T-helper 9 cell (primary cell): ENCODE data around the gene CA5B.
"Not testable (repeated sequence)": the region's sequence is repeated elsewhere in the genome, so short reads cannot be mapped to it uniquely, and the experiment has no call there.

Experiments used
- DNase-seq: peaks from one replicate; pipeline ENCODE4 v3.0.0-alpha.2; 2020

CA5B gene

DNA sequence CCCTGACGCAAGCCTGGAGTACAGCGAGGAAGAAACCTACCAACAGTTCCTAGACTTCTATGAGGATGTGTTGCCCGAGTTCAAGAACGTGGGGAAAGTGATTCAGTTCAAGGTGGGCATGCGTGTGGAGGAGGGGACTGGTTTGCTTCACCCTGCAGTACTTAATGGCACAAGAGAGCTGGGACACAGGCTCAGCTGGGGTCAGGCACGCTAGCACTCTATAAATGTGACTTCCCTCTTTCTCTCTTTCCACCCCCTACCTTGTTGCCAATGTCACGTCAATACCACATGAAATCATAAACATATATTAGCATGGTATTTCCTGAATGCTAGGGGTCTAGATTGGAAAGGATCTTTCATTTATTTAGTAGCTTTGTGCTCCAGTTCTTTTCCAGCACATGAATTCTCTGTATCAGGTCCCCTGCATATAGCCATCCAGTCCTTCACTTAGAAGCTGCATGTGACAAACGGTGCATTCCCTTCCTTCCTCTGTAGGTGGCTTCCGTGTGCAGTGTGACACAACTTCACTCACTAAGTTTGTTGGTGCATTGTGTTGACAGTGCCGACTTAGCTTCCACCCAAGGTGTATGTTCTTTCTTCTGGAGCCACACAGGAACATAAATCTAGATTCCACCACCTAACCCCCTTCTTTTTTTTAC is 77.8 kb downstream of the CA5B start:
- DNase-seq: no peak

DNA sequence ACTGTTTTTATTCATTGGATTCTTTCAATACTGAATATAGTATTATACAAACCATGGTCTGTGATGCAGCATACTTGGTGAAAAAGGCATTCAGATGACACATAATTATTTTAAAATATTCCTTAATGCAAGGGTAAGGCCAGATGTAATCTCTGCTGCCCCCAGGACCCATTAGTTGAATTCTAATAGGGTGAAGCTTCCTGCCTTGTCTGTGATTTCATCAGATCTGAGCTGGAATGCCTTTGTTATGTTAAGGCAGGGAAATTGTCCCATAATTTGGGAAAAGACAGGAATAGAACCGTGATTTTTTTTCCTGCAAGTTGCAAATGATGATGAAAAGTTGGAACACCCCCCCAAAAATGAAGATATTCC is 78.4 kb downstream of the CA5B start:
- no peak for DNase-seq

DNA sequence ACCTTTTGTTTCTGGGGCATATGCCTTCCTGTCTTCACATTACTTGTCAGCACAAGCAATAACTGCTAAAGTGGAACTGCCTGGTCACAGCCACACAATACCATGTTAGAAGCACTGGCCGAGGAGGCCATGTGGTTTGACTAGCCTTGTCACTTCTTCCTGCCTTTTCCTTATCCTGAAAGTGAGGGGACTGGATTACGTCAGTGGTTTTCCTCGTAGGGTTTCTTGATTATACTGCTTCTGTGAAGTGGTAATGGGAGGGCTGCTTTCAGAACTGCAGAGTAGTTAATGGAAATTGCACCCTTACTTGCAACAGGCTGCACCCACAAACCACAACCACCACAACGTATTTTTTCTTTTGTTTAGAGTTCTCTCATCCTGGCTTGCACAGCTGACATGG is 78.8 kb downstream of the CA5B start:
- peak; percentile 16 for DNase-seq

DNA sequence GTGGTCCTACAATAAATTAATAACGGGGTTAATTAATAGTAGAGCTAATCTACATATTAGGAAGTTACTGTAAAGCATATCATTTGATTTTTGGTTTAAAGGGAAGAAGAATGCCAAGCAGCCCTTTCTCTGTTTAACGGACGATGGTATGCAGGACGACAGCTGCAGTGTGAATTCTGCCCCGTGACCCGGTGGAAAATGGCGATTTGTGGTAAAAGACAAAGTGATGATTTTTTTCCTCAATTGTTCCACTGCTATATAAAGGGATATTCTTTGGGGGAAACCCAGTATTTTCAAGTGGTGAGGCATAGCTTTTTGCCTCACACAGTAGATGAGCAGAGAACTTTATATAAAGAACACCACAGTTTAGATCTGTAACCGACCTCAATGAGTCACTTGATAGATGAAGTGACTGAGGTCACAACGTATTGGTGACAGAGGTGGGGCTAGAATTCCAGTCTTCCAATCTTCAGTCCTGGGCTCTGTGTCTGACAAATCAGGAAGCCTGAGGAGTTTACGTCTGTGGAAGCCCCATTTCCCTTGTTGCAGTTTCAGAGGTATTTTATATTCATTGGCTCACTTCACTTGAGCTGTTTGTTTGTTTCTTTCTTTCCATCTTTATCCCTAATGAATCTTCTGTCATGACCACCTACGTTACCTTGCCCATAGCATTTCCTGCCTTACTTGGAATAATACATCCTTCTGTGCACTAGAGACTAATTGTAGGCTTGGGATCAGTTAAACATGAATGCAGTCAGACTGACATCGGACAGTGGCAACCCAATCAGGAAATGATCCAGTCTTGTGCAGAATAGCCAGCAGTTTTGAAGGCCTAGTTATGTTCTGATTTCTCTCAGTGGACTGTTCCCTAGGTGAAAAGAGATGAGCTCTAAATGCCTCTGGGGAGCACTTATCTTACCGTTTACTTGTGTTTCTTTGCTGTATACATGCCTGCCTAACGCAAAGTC is 82.3 kb downstream of the CA5B start:
- DNase-seq: no peak

DNA sequence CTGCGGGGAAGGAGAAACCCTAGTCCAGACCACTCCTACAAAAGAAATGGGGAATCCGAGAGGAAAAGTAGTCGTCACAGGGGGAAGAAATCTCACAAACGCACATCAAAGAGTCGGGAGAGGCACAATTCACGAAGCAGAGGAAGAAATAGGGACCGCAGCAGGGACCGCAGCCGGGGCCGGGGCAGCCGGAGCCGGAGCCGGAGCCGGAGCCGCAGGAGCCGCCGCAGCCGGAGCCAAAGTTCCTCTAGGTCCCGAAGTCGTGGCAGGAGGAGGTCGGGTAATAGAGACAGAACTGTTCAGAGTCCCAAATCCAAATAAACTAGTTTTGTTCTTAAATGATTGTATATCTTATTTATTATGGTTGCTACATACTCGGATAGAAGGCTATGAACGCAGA is 84.9 kb downstream of the CA5B start:
- DNase-seq: no peak

DNA sequence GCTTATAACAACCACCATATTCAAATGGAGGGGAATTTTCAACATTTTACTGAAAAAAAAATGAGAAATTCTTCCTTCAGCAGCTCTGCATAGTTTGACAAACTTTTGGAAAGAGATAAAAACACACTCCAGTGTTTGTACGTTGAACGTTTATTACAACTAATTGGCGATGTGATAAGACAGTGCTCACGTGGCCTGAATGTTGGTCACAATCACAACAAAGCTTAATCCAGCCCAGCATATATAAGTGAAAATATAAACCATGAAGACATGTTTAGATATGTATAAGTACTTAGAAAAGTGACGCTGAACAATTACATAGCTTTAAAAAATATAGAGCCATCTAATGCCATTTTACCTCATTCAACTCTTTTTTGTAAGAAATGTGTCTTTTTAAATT is 87.9 kb downstream of the CA5B start:
- no peak for DNase-seq

DNA sequence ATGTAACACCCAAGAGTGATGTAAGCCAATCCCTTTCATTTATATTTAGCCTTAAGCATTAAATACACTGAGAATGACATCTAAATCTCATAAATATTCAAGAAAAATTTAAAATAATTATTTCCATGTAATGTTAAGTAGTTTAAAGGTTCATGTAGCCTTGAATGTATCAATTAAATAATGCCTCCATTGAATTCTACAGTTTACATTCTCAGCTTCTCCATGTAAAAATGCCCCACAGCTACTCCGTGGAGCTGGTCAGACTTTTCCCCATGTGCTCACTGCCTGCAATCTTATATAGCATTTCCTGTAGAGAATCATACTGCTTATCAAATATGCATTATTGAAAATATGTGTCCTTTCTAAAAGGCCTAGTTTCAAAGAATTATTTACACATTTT is 91.1 kb downstream of the CA5B start:
- no peak for DNase-seq

DNA sequence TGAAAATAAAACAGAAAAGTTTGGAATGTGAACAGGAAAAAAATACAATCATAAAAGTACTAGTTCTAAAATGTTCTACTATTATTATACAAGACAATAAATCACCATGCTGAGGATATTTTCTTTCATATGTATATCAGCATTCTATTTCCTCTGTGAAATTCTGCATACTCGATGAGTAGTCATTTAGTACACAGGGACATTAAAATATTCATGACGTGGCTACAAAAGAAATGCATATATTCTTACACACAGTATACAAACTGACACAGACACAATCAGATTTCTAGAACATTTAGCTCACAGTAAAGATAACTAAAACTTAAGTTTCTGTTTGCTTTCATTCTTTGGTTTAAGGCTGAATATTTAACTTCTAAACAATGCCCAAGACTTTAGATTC is 93.3 kb downstream of the CA5B start:
- DNase-seq: not testable (repeated sequence)

DNA sequence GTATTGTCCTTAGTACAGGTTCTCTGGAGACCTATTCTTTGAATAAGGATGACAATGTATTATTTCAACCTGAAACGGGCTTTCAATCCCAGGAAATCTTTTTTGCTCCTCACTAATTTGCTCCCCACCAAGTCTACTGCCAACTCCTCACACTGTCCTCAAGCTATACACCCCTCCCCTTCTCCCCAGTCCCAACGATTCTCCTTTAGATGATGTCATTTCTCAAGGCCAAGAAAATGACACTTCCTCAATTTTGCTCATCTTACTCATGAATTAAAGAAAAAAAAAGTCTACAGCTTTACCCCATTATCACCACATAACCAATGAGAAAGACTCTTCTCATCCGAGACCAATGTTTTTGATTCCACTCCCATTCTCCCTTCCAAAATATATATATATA is 96.0 kb downstream of the CA5B start:
- no peak for DNase-seq

DNA sequence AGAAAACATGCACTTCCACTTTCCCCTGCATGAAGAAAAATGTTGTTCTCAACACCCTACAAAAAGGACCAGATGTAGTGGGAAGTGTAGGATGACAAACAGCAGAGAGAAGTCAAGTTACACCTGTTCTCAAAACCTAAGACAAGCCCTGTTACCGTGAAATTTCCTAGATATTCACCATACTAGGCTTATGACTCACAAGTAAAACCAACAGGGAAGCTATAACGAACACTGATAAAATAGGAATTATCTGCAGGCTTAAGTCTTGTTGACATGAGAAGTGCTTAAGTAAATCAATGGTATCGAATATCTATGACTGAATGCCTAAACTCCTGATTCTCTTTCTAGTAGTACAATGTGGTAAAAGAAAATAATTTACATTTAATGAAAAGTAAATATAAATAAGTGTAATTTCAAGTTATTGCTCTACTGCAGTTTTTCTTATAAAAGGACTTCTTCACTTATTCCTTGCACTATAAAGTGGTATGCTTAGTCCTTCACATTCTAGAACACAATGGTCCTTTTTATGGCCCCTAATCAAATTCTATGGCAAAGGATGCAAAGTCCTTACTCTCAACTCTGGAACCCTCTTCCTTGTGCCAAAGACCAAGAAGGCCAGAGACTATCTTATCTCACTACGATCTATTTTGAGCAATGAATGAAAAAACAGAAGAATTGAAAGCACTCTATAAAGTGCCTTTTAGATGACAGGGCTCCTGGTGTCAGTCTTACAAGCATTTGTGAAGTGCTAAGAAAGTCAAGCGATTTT is 96.9 kb downstream of the CA5B start:
- no peak for DNase-seq
